Activated naive CD8-positive, alpha-beta T cell treated with anti-CD3 and anti-CD28 coated beads, Interleukin-2, amount 50 U/mL, for 24 hours (primary cell): Measurements from ENCODE around the gene SIX2.

Experiments
- ATAC-seq: fragments of 150-1000 bp; cut with Tn5 transposase; one replicate; pipeline ENCODE4 v1.10.0; 2021
- DNase-seq: peaks from one replicate; pipeline ENCODE4 v3.0.0; 2021
- H3K27ac Mint-ChIP-seq: one replicate; pipeline ENCODE4 v1.8.0; 2021; ENCODE audit warnings: mild to moderate bottlenecking, mixed read lengths
- H3K27me3 Mint-ChIP-seq: one replicate; pipeline ENCODE4 v1.8.0; 2021; ENCODE audit warnings: mixed read lengths
- H3K36me3 Mint-ChIP-seq: one replicate; pipeline ENCODE4 v1.8.0; 2021; ENCODE audit warnings: low read depth, mixed read lengths
- H3K4me1 Mint-ChIP-seq: one replicate; pipeline ENCODE4 v1.8.0; 2021; ENCODE audit warnings: mixed read lengths
- H3K4me3 Mint-ChIP-seq: one replicate; pipeline ENCODE4 v1.8.0; 2021; ENCODE audit warnings: mild to moderate bottlenecking, moderate library complexity, mixed read lengths
- H3K9me3 Mint-ChIP-seq: one replicate; pipeline ENCODE4 v1.8.0; 2021; ENCODE audit warnings: mixed read lengths

SIX2 gene

DNA sequence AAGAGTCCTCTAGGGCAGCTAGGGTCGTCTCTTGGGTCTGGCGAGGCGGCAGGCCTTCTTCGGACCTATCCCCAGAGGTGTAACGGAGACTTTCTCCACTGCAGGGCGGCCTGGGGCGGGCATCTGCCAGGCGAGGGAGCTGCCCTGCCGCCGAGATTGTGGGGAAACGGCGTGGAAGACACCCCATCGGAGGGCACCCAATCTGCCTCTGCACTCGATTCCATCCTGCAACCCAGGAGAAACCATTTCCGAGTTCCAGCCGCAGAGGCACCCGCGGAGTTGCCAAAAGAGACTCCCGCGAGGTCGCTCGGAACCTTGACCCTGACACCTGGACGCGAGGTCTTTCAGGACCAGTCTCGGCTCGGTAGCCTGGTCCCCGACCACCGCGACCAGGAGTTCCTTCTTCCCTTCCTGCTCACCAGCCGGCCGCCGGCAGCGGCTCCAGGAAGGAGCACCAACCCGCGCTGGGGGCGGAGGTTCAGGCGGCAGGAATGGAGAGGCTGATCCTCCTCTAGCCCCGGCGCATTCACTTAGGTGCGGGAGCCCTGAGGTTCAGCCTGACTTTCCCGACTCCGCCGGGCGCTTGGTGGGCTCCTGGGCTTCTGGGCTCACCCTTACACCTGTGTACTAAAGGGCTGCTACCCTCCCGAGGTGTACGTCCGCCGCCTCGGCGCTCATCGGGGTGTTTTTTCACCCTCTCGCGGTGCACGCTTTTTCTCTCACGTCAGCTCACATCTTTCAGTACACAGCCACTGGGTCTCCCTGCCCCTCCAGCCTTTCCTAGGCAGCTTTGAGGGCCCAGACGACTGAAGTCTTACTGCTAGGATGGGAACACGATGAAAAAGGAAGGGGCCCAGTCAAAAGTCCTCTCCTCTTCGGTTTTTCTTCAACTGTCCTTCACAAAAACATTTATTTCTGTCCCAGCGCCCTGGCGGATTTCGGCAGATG, 8.1 kb downstream of the SIX2 start:
- H3K9me3 Mint-ChIP-seq: no peaks in the 10 kb centered on the region
- DNase-seq: no peak
- H3K36me3 Mint-ChIP-seq: no peaks in the 10 kb centered on the region
- peak overlapping the region; percentile 56 for H3K4me3 Mint-ChIP-seq
- peaks cover 78% of the 10 kb centered on the region for H3K27me3 Mint-ChIP-seq
- ATAC-seq: peak; percentile 15
- peaks cover 20% of the 10 kb centered on the region for H3K4me1 Mint-ChIP-seq
- H3K27ac Mint-ChIP-seq: no peak overlapping the region

DNA sequence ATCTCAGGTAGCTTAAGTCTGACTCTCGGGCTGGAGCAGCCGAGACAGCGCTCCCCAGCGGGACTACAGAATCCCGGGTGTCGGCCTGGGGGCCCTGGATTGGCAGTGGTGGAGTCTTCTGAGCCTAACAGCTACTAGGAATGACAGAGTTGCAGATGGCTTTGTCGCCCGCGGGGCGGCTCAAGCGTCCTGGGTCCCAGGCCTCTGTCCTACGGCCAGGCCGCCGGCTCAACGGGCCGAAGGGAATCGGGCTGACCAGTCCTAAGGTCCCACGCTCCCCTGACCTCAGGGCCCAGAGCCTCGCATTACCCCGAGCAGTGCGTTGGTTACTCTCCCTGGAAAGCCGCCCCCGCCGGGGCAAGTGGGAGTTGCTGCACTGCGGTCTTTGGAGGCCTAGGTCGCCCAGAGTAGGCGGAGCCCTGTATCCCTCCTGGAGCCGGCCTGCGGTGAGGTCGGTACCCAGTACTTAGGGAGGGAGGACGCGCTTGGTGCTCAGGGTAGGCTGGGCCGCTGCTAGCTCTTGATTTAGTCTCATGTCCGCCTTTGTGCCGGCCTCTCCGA, 8.8 kb downstream of the SIX2 start:
- Mint-ChIP-seq H3K27ac (no peak overlapping the region), H3K4me1 (peaks cover 18% of the 10 kb centered on the region), H3K27me3 (peaks cover 78% of the 10 kb centered on the region), H3K36me3 (no peaks in the 10 kb centered on the region), H3K4me3 (no peak overlapping the region), H3K9me3 (no peaks in the 10 kb centered on the region)
- ATAC-seq: peak; percentile 6
- DNase-seq: no peak

GRCh38 chr2:44999540-44999939, 9.7 kb downstream of the SIX2 start:
- H3K27me3 Mint-ChIP-seq: peaks cover 72% of the 10 kb centered on the region

DNA sequence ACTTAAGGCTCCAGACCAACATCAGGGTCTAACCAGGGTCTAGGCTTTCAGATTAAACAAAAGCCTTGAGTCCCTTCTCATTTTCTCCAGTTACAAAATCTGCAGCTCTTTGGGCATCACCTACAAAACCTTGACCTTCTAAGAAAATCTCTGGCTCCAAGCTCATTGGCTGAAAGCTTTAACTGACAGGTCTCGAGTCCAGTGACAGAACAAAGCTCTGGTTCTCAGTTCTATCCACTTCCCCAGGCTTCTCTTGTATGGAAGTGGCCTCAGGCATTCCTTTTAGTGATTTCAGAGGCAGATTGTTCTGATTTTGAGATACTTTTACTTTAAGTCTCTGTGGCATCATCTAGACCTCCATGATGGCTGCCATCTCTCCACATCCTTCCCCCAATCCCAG, 11.3 kb downstream of the SIX2 start:
- no peaks in the 10 kb centered on the region for H3K36me3 Mint-ChIP-seq
- DNase-seq (no peak), ATAC-seq (no peak)
- no peaks in the 10 kb centered on the region for H3K9me3 Mint-ChIP-seq
- H3K27ac Mint-ChIP-seq: no peak overlapping the region
- H3K27me3 Mint-ChIP-seq: peaks cover 65% of the 10 kb centered on the region
- H3K4me1 Mint-ChIP-seq: peaks cover 10% of the 10 kb centered on the region
- H3K4me3 Mint-ChIP-seq: no peak overlapping the region

More at GRCh38 chr2:44999540-44999939, 9.7 kb downstream of the SIX2 start:
- H3K4me3 Mint-ChIP-seq: no peak overlapping the region
- DNase-seq (no peak), ATAC-seq (no peak)
- peaks cover 15% of the 10 kb centered on the region for H3K4me1 Mint-ChIP-seq
- no peak overlapping the region for H3K27ac Mint-ChIP-seq
- H3K9me3 Mint-ChIP-seq: no peaks in the 10 kb centered on the region
- H3K36me3 Mint-ChIP-seq: no peaks in the 10 kb centered on the region

DNA sequence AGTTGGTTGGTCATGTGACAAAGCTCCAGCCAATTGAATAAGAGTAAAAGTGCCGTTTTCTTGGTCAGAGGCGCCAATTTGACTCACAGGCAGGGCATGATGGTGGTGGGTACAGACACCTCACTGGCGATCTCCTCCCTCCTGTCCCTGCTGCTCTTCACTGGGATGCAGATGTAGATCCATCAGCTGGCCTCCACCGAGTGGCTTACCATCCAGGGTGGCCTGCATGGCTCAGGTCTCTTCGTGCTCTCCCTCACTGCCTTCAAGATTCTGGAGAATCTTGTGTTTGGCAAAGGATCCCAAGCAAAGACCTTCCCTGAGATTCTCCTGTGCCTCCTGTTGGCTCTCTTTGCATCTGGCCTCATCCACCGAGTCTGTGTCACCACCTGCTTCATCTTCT, 12.9 kb downstream of the SIX2 start:
- H3K4me3 Mint-ChIP-seq: no peak overlapping the region
- H3K27ac Mint-ChIP-seq: no peak overlapping the region
- ATAC-seq (no peak), DNase-seq (no peak)
- H3K9me3 Mint-ChIP-seq: peaks cover 6% of the 10 kb centered on the region
- no peaks in the 10 kb centered on the region for H3K4me1 Mint-ChIP-seq
- peaks cover 4% of the 10 kb centered on the region for H3K36me3 Mint-ChIP-seq
- H3K27me3 Mint-ChIP-seq: peaks cover 60% of the 10 kb centered on the region

DNA sequence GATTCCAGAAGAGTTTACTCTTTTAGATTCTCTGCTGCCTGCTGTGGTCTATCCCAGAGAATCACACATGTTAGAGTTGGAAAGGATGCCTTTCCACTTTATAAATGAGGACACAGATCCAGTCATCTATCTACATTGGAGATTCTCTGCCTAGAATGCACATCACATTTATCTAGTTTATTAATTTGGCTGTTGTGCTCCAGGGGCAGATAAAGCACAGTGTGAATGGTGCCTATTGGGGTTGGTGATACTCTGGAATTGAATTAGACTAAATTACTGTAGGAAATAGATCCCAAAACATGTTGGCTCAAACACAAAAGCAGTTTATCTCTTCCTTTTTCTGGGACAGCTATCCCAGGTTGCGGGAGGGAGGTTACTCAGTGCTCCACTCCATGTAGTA, 14.9 kb downstream of the SIX2 start:
- Mint-ChIP-seq H3K4me1 (no peaks in the 10 kb centered on the region), H3K27me3 (peaks cover 56% of the 10 kb centered on the region), H3K4me3 (no peak overlapping the region), H3K9me3 (peaks cover 6% of the 10 kb centered on the region), H3K36me3 (peaks cover 4% of the 10 kb centered on the region), H3K27ac (no peak overlapping the region)
- no peak for DNase-seq
- ATAC-seq: no peak

DNA sequence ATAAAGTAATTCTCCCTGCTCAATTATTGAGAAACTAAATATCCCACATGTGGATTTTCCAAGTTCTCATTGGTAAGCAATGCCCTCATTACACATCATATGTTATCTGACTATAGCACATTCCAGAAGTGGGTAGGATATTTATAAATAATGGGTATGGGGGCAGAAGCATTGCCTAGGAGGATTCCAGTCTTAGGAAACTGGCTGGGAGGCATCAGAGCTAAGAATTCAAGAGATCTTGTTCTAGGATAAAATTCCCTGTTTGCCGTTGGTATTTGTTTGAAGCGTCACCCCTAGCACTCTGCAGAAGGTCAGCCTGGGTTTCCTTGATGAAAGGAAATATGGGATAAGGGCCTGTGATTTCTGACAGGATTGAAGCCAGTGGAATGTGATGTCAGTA, 20.1 kb downstream of the SIX2 start:
- ATAC-seq (no peak), DNase-seq (no peak)
- Mint-ChIP-seq H3K9me3 (peaks cover 10% of the 10 kb centered on the region), H3K27me3 (peaks cover 37% of the 10 kb centered on the region), H3K36me3 (peaks cover 4% of the 10 kb centered on the region), H3K4me1 (no peaks in the 10 kb centered on the region), H3K27ac (no peak overlapping the region), H3K4me3 (no peak overlapping the region)

GRCh38 chr2:44983836-44984604, 25.2 kb downstream of the SIX2 start:
- Mint-ChIP-seq H3K36me3 (no peaks in the 10 kb centered on the region), H3K27me3 (peaks cover 16% of the 10 kb centered on the region), H3K4me3 (no peak overlapping the region), H3K9me3 (peaks cover 4% of the 10 kb centered on the region), H3K4me1 (peaks cover 2% of the 10 kb centered on the region), H3K27ac (no peak overlapping the region)
- DNase-seq: no peak
- ATAC-seq: no peak

DNA sequence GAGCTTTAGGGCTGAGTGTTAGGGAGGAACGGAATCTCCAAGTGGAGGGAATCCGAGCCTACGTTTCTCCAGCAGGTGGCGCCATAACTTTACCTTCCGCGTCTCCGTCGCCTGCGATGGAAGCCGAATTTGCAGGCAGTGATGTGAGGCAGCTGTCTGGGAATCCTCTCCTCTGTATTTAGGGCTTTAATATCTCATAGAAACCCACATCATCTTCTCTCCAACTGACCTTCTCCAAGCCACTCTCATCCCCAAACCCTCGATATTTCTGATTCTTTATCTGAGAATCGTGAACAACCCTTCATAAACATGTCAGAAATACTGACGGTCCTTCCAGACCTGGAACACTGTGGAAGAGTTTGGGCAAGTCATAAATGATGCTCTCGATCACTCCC, 27.5 kb downstream of the SIX2 start:
- DNase-seq (peak; percentile 75), ATAC-seq (no peak)
- no peaks in the 10 kb centered on the region for H3K9me3 Mint-ChIP-seq
- no peaks in the 10 kb centered on the region for H3K36me3 Mint-ChIP-seq
- peaks cover 11% of the 10 kb centered on the region for H3K27me3 Mint-ChIP-seq
- no peak overlapping the region for H3K27ac Mint-ChIP-seq
- peaks cover 2% of the 10 kb centered on the region for H3K4me1 Mint-ChIP-seq
- no peak overlapping the region for H3K4me3 Mint-ChIP-seq

DNA sequence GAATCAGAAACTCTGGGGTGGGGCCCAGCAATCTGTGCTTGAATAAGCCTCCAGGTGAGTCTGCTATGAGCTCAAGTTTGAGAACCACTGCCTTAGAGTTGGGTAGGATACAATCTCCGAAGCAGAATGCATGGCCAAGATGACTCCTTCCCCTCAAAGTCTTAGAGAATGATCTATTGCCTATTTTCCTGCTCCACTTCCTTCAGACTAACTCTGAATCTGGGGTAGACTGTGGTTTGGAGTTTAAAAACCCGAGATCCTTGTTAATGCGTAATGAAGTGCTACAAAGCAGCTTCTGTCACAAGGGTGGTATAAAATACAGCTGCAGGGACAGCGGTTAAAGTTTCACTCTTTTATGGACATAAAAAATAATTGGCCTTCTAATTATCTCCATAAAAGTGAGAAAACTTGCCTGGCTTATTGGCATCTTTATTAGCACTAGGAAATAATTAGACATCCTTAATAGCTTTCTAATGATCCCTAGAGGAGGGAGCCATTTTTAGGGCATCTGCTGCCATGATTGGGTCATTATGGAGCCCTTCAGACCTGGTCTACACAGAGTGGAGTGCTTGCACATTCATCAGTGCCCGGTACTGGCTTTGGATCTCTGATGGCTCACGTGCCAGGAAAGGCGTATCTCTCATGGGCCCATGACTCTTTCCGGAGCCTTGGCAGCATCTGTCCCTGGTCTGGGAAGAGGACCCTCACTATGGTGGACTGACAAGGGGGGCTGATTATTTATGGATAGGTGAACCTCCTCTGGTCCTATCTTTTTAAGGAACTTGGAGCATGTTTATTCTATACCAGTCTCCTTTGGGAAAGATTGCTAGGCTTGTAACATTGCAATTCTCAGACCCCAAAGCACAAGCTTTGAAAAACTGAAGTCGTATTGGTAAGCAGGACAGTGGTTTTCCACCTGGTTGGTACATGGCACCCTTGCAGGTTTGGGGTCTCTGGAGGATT, 28.2 kb downstream of the SIX2 start:
- H3K27ac Mint-ChIP-seq: no peak overlapping the region
- no peaks in the 10 kb centered on the region for H3K9me3 Mint-ChIP-seq
- peaks cover 2% of the 10 kb centered on the region for H3K4me1 Mint-ChIP-seq
- DNase-seq (no peak), ATAC-seq (no peak)
- no peaks in the 10 kb centered on the region for H3K36me3 Mint-ChIP-seq
- H3K4me3 Mint-ChIP-seq: no peak overlapping the region
- peaks cover 11% of the 10 kb centered on the region for H3K27me3 Mint-ChIP-seq

- no peaks in the 10 kb centered on the region for H3K36me3 Mint-ChIP-seq
- H3K9me3 Mint-ChIP-seq: no peaks in the 10 kb centered on the region
- H3K27ac Mint-ChIP-seq: no peak overlapping the region
- DNase-seq: no peak
- H3K4me3 Mint-ChIP-seq: no peak overlapping the region
- peaks cover 2% of the 10 kb centered on the region for H3K4me1 Mint-ChIP-seq
- ATAC-seq: no peak
- peaks cover 7% of the 10 kb centered on the region for H3K27me3 Mint-ChIP-seq
Measured at GRCh38 chr2:44979581-44979980, 29.7 kb downstream of the SIX2 start.

- H3K9me3 Mint-ChIP-seq: no peaks in the 10 kb centered on the region
- peak; percentile 64 for ATAC-seq
- H3K36me3 Mint-ChIP-seq: no peaks in the 10 kb centered on the region
- H3K4me1 Mint-ChIP-seq: no peaks in the 10 kb centered on the region
- H3K4me3 Mint-ChIP-seq: peak overlapping the region; percentile 24
- peak; percentile 13 for DNase-seq
- no peak overlapping the region for H3K27ac Mint-ChIP-seq
- H3K27me3 Mint-ChIP-seq: no peaks in the 10 kb centered on the region
Measured at GRCh38 chr2:44975571-44976450, 33.4 kb downstream of the SIX2 start.

DNA sequence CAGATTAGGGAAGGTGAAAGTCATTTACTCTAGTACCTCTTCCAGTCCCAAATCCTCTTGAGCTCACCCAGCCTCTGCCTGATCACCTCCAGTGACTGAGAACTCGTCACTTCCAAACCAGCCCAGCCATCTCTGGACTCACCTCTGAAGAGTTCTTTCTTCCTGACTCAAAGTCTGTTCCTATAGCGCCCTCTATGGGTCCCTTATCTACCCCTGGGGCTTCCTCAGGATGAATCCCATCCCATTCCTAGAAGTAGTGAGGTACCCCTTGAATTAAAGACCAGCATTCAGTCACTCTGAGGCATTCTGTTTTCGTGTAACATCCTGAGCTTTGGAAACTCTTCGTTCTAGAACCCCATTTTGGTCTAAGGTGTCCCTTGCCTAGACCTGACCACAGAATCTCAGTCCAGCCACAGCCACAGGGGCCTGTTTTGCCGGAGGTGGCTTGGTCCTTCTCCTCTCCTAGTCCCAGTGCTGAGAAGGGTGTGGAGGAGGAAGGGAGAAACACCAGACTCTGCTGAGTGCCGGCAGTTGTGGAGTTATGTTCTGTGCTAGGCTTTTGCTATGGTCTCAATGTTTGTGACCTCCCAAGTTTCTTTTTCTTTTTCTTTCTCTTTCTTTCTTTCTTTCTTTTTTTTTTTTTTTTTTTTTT, 35.1 kb downstream of the SIX2 start:
- Mint-ChIP-seq H3K36me3 (no peaks in the 10 kb centered on the region), H3K4me3 (no peak overlapping the region), H3K4me1 (no peaks in the 10 kb centered on the region), H3K27ac (no peak overlapping the region), H3K27me3 (no peaks in the 10 kb centered on the region), H3K9me3 (no peaks in the 10 kb centered on the region)
- DNase-seq (no peak), ATAC-seq (no peak)
